Measurements from ENCODE around the gene SYNJ1. TPM values are rescaled to one million over a fixed set of nuclear protein-coding genes. Genes with fewer than 3 reads are reported as not detected.
"Not testable (repeated sequence)": the region's sequence is repeated elsewhere in the genome, so short reads cannot be mapped to it uniquely, and the experiment has no call there.

SYNJ1 gene
- total RNA-seq, 2 donors from 2014 or later, result 6.0 to 12.2 TPM

GRCh38 chr21:32776743-32777142, 48.9 kb upstream of the SYNJ1 start:
- H3K4me3 Mint-ChIP-seq, result no peak overlapping the region
- Histone ChIP-seq H3K27me3 (ENCODE audit: control insufficient read depth, insufficient read depth, low read length, poor library complexity, severe bottlenecking) (no peaks in the 10 kb centered on the region), H3K9me3 (ENCODE audit: control insufficient read depth, low read length) (no peaks in the 10 kb centered on the region), H3K9ac (ENCODE audit: extremely low read depth, low read length, poor library complexity, severe bottlenecking) (no peak overlapping the region), H3K4me3 (ENCODE audit: low read length) (no peak overlapping the region), H3K36me3 (ENCODE audit: control insufficient read depth, insufficient read depth, low read length) (no peaks in the 10 kb centered on the region), H3K4me1 (ENCODE audit: control insufficient read depth, insufficient read depth, low read length) (no peaks in the 10 kb centered on the region), H3K27ac (ENCODE audit: low read depth, low read length) (no peak overlapping the region)
- H3K27me3 Mint-ChIP-seq (ENCODE audit: insufficient read depth), result peaks cover 3% of the 10 kb centered on the region
- no peak for DNase-seq
- H3K27ac Mint-ChIP-seq, result no peak overlapping the region
- WGBS, 2 experiments (ENCODE audit: insufficient coverage in 1 of 2, insufficient read length in 1 of 2), result 88 to 93% methylated on average over 4 to 6 of the region's 6 CpGs
- no peaks in the 10 kb centered on the region for H3K4me1 Mint-ChIP-seq
- TF ChIP-seq, protein P1, sequence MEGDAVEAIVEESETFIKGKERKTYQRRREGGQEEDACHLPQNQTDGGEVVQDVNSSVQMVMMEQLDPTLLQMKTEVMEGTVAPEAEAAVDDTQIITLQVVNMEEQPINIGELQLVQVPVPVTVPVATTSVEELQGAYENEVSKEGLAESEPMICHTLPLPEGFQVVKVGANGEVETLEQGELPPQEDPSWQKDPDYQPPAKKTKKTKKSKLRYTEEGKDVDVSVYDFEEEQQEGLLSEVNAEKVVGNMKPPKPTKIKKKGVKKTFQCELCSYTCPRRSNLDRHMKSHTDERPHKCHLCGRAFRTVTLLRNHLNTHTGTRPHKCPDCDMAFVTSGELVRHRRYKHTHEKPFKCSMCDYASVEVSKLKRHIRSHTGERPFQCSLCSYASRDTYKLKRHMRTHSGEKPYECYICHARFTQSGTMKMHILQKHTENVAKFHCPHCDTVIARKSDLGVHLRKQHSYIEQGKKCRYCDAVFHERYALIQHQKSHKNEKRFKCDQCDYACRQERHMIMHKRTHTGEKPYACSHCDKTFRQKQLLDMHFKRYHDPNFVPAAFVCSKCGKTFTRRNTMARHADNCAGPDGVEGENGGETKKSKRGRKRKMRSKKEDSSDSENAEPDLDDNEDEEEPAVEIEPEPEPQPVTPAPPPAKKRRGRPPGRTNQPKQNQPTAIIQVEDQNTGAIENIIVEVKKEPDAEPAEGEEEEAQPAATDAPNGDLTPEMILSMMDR (conservative IDR thresholded peaks at IDR 0.05), result no peak
- no peaks in the 10 kb centered on the region for H3K9me3 Mint-ChIP-seq
- H3K36me3 Mint-ChIP-seq (ENCODE audit: low read depth), result no peaks in the 10 kb centered on the region

GRCh38 chr21:32773048-32773344, 45.2 kb upstream of the SYNJ1 start:
- WGBS, 2 experiments (ENCODE audit: insufficient coverage in 1 of 2, insufficient read length in 1 of 2), result 93 to 98% methylated on average over 10 to 11 of the region's 11 CpGs
- H3K9me3 ChIP-seq (ENCODE audit: control insufficient read depth, low read length); DNase-seq; H3K4me1 ChIP-seq (ENCODE audit: control insufficient read depth, insufficient read depth, low read length); H3K27ac Mint-ChIP-seq; H3K9ac ChIP-seq (ENCODE audit: extremely low read depth, low read length, poor library complexity, severe bottlenecking); H3K27me3 ChIP-seq (ENCODE audit: control insufficient read depth, insufficient read depth, low read length, poor library complexity, severe bottlenecking); H3K9me3 Mint-ChIP-seq; H3K27ac ChIP-seq (ENCODE audit: low read depth, low read length); H3K27me3 Mint-ChIP-seq (ENCODE audit: insufficient read depth): not testable (repeated sequence)
- peaks cover 13% of the 10 kb centered on the region for H3K36me3 ChIP-seq (ENCODE audit: control insufficient read depth, insufficient read depth, low read length)
- H3K36me3 Mint-ChIP-seq (ENCODE audit: low read depth), result peaks cover 16% of the 10 kb centered on the region
- H3K4me3 Mint-ChIP-seq, result peak overlapping the region; percentile 85
- H3K4me3 ChIP-seq (ENCODE audit: low read length), result peak overlapping the region; percentile 92
- peaks cover 18% of the 10 kb centered on the region for H3K4me1 Mint-ChIP-seq

- TF ChIP-seq, protein P1 (conservative IDR thresholded peaks at IDR 0.05), result no peak
- Histone ChIP-seq H3K27me3 (ENCODE audit: control insufficient read depth, insufficient read depth, low read length, poor library complexity, severe bottlenecking) (no peaks in the 10 kb centered on the region), H3K36me3 (ENCODE audit: control insufficient read depth, insufficient read depth, low read length) (peaks cover 18% of the 10 kb centered on the region), H3K9ac (ENCODE audit: extremely low read depth, low read length, poor library complexity, severe bottlenecking) (peak overlapping the region; percentile 55), H3K27ac (ENCODE audit: low read depth, low read length) (no peak overlapping the region), H3K4me1 (ENCODE audit: control insufficient read depth, insufficient read depth, low read length) (no peaks in the 10 kb centered on the region), H3K9me3 (ENCODE audit: control insufficient read depth, low read length) (peaks cover 10% of the 10 kb centered on the region), H3K4me3 (ENCODE audit: low read length) (peak overlapping the region; percentile 92)
- H3K4me3 Mint-ChIP-seq, result peak overlapping the region; percentile 85
- H3K27ac Mint-ChIP-seq, result peak overlapping the region; percentile 98
- peaks cover 21% of the 10 kb centered on the region for H3K36me3 Mint-ChIP-seq (ENCODE audit: low read depth)
- no peak for DNase-seq
- H3K9me3 Mint-ChIP-seq, result peaks cover 3% of the 10 kb centered on the region
- H3K27me3 Mint-ChIP-seq (ENCODE audit: insufficient read depth), result peaks cover 3% of the 10 kb centered on the region
- 68 to 74% methylated on average over 9 to 13 of the region's 13 CpGs for WGBS, 2 experiments (ENCODE audit: insufficient coverage in 1 of 2, insufficient read length in 1 of 2)
- peaks cover 18% of the 10 kb centered on the region for H3K4me1 Mint-ChIP-seq
These were observed 44.7 kb upstream of the SYNJ1 start for GRCh38 chr21:32772281-32773047.
